OCI-LY1 (cell line): Measurements from ENCODE around the gene QPRT.

Experiments
- EZH2 ChIP-seq: fragments of 200-600 bp; sonication (generic), shearing (Covaris generic); IDR thresholded peaks from 2 replicates; pipeline ENCODE4 v1.8.0; 2017; ENCODE audit warnings: borderline replicate concordance, mixed run types, mild to moderate bottlenecking, antibody characterized with exemption, low read length, moderate library complexity, mixed read lengths
- TF ChIP-seq, protein P1 (sequence below): fragments of 200-600 bp; sonication (generic), shearing (Covaris generic); IDR thresholded peaks from 2 replicates; pipeline ENCODE4 v1.5.1; 2017; ENCODE audit warnings: mild to moderate bottlenecking, antibody characterized with exemption, low read length, moderate library complexity, mixed read lengths

DNA sequence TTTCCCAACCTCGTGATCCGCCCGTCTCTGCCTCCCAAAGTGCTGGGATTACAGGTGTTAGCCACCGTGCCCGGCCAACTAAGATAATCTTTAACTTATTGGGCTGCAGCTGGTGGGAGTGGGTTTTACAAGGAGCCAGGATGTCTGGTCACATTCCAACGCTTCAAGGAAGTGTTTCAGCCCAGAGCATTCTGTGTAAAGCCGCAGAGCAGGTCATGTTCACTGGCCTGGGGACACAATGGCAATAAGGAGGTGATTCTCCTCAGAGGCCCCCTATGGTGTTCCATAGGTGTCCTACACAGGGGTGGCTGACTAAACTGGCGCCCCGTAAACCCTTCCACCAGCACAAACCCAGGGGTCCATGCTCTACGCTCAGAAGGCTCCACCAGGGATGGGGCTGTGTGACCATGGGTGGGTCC lies 1.2 kb downstream of the QPRT start:
- no peak for TF ChIP-seq EZH2
- TF ChIP-seq, protein P1, sequence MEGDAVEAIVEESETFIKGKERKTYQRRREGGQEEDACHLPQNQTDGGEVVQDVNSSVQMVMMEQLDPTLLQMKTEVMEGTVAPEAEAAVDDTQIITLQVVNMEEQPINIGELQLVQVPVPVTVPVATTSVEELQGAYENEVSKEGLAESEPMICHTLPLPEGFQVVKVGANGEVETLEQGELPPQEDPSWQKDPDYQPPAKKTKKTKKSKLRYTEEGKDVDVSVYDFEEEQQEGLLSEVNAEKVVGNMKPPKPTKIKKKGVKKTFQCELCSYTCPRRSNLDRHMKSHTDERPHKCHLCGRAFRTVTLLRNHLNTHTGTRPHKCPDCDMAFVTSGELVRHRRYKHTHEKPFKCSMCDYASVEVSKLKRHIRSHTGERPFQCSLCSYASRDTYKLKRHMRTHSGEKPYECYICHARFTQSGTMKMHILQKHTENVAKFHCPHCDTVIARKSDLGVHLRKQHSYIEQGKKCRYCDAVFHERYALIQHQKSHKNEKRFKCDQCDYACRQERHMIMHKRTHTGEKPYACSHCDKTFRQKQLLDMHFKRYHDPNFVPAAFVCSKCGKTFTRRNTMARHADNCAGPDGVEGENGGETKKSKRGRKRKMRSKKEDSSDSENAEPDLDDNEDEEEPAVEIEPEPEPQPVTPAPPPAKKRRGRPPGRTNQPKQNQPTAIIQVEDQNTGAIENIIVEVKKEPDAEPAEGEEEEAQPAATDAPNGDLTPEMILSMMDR, result no peak
